ENCODE measurements around the gene GARS1. TPM values are rescaled to one million over a fixed set of nuclear protein-coding genes. Genes with fewer than 3 reads are reported as not detected.

Gene GARS1
- total RNA-seq, 1 donor from 2014 or later = 367 TPM

- no peak for TF ChIP-seq CTCF (IDR thresholded peaks at IDR 0.05; ENCODE audit: insufficient read depth, low read length, severe bottlenecking)
- Histone ChIP-seq H3K27me3 (ENCODE audit: control insufficient read depth, insufficient read depth, low read length) (no peaks in the 10 kb centered on the region), H3K36me3 (ENCODE audit: control insufficient read depth, insufficient read depth, low read length) (no peaks in the 10 kb centered on the region), H3K4me3 (ENCODE audit: low read depth, low read length) (no peak overlapping the region)
- FAIRE-seq (no peak), DNase-seq (ENCODE audit: low read depth) (no peak)
These were observed 42.3 kb upstream of the GARS1 start for GRCh38 chr7:30552330-30552729.

GRCh38 chr7:30553141-30553540, 41.5 kb upstream of the GARS1 start:
- FAIRE-seq (no peak), DNase-seq (ENCODE audit: low read depth) (no peak)
- peaks cover 2% of the 10 kb centered on the region for H3K36me3 ChIP-seq (ENCODE audit: control insufficient read depth, insufficient read depth, low read length)
- H3K4me3 ChIP-seq (ENCODE audit: low read depth, low read length) = no peak overlapping the region
- TF ChIP-seq CTCF (IDR thresholded peaks at IDR 0.05; ENCODE audit: insufficient read depth, low read length, severe bottlenecking) = no peak
- H3K27me3 ChIP-seq (ENCODE audit: control insufficient read depth, insufficient read depth, low read length) = no peaks in the 10 kb centered on the region

- Histone ChIP-seq H3K36me3 (ENCODE audit: control insufficient read depth, insufficient read depth, low read length) (peaks cover 2% of the 10 kb centered on the region), H3K4me3 (ENCODE audit: low read depth, low read length) (no peak overlapping the region), H3K27me3 (ENCODE audit: control insufficient read depth, insufficient read depth, low read length) (no peaks in the 10 kb centered on the region)
- no peak for DNase-seq (ENCODE audit: low read depth)
- no peak for FAIRE-seq
- no peak for TF ChIP-seq CTCF (IDR thresholded peaks at IDR 0.05; ENCODE audit: insufficient read depth, low read length, severe bottlenecking)
These were observed 41.1 kb upstream of the GARS1 start for GRCh38 chr7:30553546-30553945.

GRCh38 chr7:30555525-30555924, 39.2 kb upstream of the GARS1 start:
- no peak for TF ChIP-seq CTCF (IDR thresholded peaks at IDR 0.05; ENCODE audit: insufficient read depth, low read length, severe bottlenecking)
- FAIRE-seq (no peak), DNase-seq (ENCODE audit: low read depth) (no peak)
- H3K36me3 ChIP-seq (ENCODE audit: control insufficient read depth, insufficient read depth, low read length) = peaks cover 4% of the 10 kb centered on the region
- H3K27me3 ChIP-seq (ENCODE audit: control insufficient read depth, insufficient read depth, low read length) = no peaks in the 10 kb centered on the region
- no peak overlapping the region for H3K4me3 ChIP-seq (ENCODE audit: low read depth, low read length)

- Histone ChIP-seq H3K36me3 (ENCODE audit: control insufficient read depth, insufficient read depth, low read length) (peaks cover 6% of the 10 kb centered on the region), H3K4me3 (ENCODE audit: low read depth, low read length) (no peak overlapping the region), H3K27me3 (ENCODE audit: control insufficient read depth, insufficient read depth, low read length) (no peaks in the 10 kb centered on the region)
- FAIRE-seq = no peak
- no peak for TF ChIP-seq CTCF (IDR thresholded peaks at IDR 0.05; ENCODE audit: insufficient read depth, low read length, severe bottlenecking)
- peak; percentile 55 for DNase-seq (ENCODE audit: low read depth)
These were observed 37.8 kb upstream of the GARS1 start for GRCh38 chr7:30556840-30557239.

- no peak for FAIRE-seq
- no peak for TF ChIP-seq CTCF (IDR thresholded peaks at IDR 0.05; ENCODE audit: insufficient read depth, low read length, severe bottlenecking)
- H3K36me3 ChIP-seq (ENCODE audit: control insufficient read depth, insufficient read depth, low read length) = peaks cover 6% of the 10 kb centered on the region
- no peaks in the 10 kb centered on the region for H3K27me3 ChIP-seq (ENCODE audit: control insufficient read depth, insufficient read depth, low read length)
- H3K4me3 ChIP-seq (ENCODE audit: low read depth, low read length) = no peak overlapping the region
- DNase-seq (ENCODE audit: low read depth) = no peak
These were observed 37.4 kb upstream of the GARS1 start for GRCh38 chr7:30557245-30557644.

All from bronchial epithelial cell (primary cell).